Gastrocnemius medialis (tissue), 4 donors: ENCODE results near the gene UGT1A3.

Experiments used
- CTCF ChIP-seq, 5 experiments: fragments of 450-650 bp in 3 of 5; fragments of 200-600 bp in 2 of 5; sonication (generic) in 2 of 5; IDR thresholded peaks in 4 of 5; conservative IDR thresholded peaks in 1 of 5; 1 replicate in 4 of 5; 2 replicates in 1 of 5; pipeline ENCODE4 v1.5.1; 2016 to 2019; ENCODE audit warnings: antibody characterized with exemption in 5 of 5, mild to moderate bottlenecking in 3 of 5, moderate library complexity in 3 of 5
- POLR2A ChIP-seq, 2 donors: fragments of 450-650 bp; IDR thresholded peaks; one replicate each; pipeline ENCODE4 v1.6.1; 2017; ENCODE audit warnings: antibody characterized with exemption in 2 of 2, mild to moderate bottlenecking in 2 of 2, moderate library complexity in 2 of 2

GRCh38 chr2:233802132-233802815, 73.4 kb downstream of the UGT1A3 start:
- no peak for TF ChIP-seq CTCF (IDR thresholded peaks at IDR 0.05 in 4 of 5, conservative IDR thresholded peaks at IDR 0.05 in 1 of 5)
- TF ChIP-seq POLR2A (IDR thresholded peaks at IDR 0.05) = no peak
